Mucosa of descending colon (tissue), 3 donors: ENCODE data around the gene DPP10. TPM values are rescaled to one million over a fixed set of nuclear protein-coding genes. Genes with fewer than 3 reads are reported as not detected.

ENCODE experiments used
- ATAC-seq: fragments of 200-7000 bp; cut with Tn5 transposase; one replicate; pipeline ENCODE4 v1.9.1; 2020; ENCODE audit warnings: mild to moderate bottlenecking, moderate library complexity
- DNase-seq, 3 donors: peaks; one replicate each; pipeline ENCODE4 v3.0.0-alpha.2; 2020
- H3K36me3 ChIP-seq: fragments of 200-600 bp; one replicate; pipeline ENCODE4 v1.8.0; 2021; ENCODE audit warnings: low read depth, mild to moderate bottlenecking
- H3K4me1 ChIP-seq: fragments of 200-600 bp; one replicate; pipeline ENCODE4 v1.8.0; 2021; ENCODE audit warnings: low read depth, mild to moderate bottlenecking
- H3K4me3 ChIP-seq: fragments of 200-600 bp; one replicate; pipeline ENCODE4 v1.8.0; 2021; ENCODE audit warnings: mild to moderate bottlenecking
- H3K9me3 ChIP-seq: fragments of 200-600 bp; one replicate; pipeline ENCODE4 v1.8.0; 2021; ENCODE audit warnings: mild to moderate bottlenecking
- intact Hi-C, 2 donors: fragments of 100-400 bp; cut with DNase I in 1 of 2; cut with micrococcal nuclease in 1 of 2; formaldehyde crosslinking; loops; one replicate each; pipeline versions ENCODE4 v1.11.0 to v1.11.1; 2022; cut with DNase I, micrococcal nuclease
- total RNA-seq, 3 donors: library from RNA; stranded (reverse); fragmentation: NEBNext Ultra II Directional in 2 of 3; extraction: Animal tissue kit (Norgen Biotek cat#: 25700) in 2 of 3; gene quantifications; one replicate each; pipeline versions ENCODE4 v1.2.1 to v1.2.4, GENCODE V29; 2021 to 2023
- TF ChIP-seq, protein P1 (sequence below): fragments of 200-600 bp; IDR thresholded peaks from one replicate; pipeline ENCODE4 v1.8.0; 2022; ENCODE audit warnings: antibody characterized with exemption, mild to moderate bottlenecking
- donor health status: DM: no; HTN: no; CAD: no; lungs with moderate emphysema.
- donor health status: DM: no; HTN: no; CAD: no.
- donor health status: DM: no; HTN: yes; CAD: no.

Gene DPP10
- total RNA-seq, 3 donors from 2014 or later, result 6.3 to 12.2 (median 6.9) TPM

DNA sequence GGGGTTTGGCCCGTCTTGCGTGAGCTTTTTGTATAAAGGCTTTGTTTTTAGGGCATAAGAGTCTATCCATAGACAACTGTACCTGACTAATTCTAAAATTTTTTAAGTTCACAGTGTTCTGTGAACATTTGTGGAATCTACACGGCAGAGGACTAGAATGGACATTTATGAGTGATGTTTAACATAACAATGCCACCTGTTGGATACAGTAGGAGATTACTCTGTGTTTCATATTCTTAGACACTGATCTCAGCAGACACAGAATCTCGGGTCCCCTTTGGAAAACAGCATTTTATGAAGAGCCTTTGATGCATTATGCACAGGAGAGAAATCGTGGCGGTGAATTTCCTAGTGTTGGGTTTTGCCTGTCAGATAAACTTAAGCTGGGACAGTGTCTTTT is 752.2 kb downstream of the DPP10 start:
- Histone ChIP-seq H3K9me3 (no peaks in the 10 kb centered on the region), H3K4me3 (no peak overlapping the region), H3K36me3 (no peaks in the 10 kb centered on the region), H3K4me1 (no peaks in the 10 kb centered on the region)
- TF ChIP-seq, protein P1, sequence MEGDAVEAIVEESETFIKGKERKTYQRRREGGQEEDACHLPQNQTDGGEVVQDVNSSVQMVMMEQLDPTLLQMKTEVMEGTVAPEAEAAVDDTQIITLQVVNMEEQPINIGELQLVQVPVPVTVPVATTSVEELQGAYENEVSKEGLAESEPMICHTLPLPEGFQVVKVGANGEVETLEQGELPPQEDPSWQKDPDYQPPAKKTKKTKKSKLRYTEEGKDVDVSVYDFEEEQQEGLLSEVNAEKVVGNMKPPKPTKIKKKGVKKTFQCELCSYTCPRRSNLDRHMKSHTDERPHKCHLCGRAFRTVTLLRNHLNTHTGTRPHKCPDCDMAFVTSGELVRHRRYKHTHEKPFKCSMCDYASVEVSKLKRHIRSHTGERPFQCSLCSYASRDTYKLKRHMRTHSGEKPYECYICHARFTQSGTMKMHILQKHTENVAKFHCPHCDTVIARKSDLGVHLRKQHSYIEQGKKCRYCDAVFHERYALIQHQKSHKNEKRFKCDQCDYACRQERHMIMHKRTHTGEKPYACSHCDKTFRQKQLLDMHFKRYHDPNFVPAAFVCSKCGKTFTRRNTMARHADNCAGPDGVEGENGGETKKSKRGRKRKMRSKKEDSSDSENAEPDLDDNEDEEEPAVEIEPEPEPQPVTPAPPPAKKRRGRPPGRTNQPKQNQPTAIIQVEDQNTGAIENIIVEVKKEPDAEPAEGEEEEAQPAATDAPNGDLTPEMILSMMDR, result no peak
- no peak for ATAC-seq
- intact Hi-C loops, result no loop called here
- no peak for DNase-seq

DNA sequence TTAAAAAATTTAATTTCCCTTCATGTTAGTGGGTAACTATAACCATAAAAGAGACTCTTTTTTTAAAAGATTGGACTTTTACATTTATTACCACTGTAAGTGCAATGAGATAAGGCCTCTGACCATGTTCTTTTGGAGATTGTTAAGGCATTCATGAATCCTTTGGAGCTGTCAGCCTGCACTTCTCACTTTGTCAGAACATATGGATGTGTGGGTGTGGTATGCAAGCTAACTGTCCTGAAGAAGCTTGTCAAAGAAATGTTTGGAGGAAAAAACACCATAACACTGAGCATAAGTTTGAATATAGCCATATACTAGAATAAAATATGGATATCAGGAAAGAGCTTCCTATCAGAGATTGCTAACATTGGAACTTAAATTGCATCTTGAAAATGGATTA is 754.1 kb downstream of the DPP10 start:
- no peak for DNase-seq
- ATAC-seq, result no peak
- no peaks in the 10 kb centered on the region for H3K4me1 ChIP-seq
- H3K4me3 ChIP-seq, result no peak overlapping the region
- TF ChIP-seq, protein P1, result no peak
- H3K9me3 ChIP-seq, result no peaks in the 10 kb centered on the region
- no peaks in the 10 kb centered on the region for H3K36me3 ChIP-seq
- intact Hi-C loops, result no loop called here

DNA sequence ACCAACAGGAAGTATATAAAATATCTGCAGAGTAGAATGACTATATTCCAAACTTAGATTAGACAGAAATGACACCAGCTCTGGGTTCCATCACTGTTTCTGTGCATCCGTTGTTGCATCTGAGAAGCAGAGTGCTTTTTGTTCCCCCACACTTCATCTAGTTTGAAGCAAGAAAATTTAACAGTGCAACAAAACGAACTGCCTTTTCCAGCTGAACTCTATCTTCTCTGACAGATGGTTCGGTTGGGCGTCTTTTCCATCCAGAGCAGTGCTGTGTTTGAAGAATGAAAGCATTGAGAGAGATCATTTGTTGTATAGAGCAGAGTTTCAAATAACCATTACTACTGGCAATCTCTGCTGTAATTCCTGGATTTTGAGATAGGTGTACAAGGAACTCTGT is 757.5 kb downstream of the DPP10 start:
- no peaks in the 10 kb centered on the region for H3K4me1 ChIP-seq
- ATAC-seq, result no peak
- H3K9me3 ChIP-seq, result no peaks in the 10 kb centered on the region
- intact Hi-C loops, result no loop called here
- H3K4me3 ChIP-seq, result no peak overlapping the region
- no peak for DNase-seq
- no peaks in the 10 kb centered on the region for H3K36me3 ChIP-seq
- TF ChIP-seq, protein P1, result no peak

DNA sequence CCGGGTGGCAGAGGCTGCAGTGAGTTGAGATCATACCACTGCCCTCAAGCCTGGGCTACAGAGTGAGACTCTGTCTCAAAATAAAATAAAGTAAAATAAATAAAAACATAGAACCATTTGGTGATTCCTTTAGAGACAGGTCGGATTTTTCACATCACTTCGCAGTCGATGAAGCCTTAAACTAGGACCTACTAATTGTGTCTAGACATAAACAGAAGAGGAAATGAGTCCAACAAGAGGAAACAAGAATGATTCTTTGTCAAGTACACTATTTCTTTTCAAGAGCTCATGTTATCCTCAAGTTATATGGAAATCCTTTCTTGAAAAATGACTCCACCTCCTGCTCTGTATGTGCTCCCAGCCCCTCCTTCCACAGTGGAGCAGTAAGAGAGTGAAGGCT is 758.9 kb downstream of the DPP10 start:
- TF ChIP-seq, protein P1, result no peak
- no peaks in the 10 kb centered on the region for H3K4me1 ChIP-seq
- no peaks in the 10 kb centered on the region for H3K36me3 ChIP-seq
- intact Hi-C loops, result no loop called here
- H3K9me3 ChIP-seq, result no peaks in the 10 kb centered on the region
- no peak overlapping the region for H3K4me3 ChIP-seq
- ATAC-seq, result no peak
- DNase-seq, result no peak

DNA sequence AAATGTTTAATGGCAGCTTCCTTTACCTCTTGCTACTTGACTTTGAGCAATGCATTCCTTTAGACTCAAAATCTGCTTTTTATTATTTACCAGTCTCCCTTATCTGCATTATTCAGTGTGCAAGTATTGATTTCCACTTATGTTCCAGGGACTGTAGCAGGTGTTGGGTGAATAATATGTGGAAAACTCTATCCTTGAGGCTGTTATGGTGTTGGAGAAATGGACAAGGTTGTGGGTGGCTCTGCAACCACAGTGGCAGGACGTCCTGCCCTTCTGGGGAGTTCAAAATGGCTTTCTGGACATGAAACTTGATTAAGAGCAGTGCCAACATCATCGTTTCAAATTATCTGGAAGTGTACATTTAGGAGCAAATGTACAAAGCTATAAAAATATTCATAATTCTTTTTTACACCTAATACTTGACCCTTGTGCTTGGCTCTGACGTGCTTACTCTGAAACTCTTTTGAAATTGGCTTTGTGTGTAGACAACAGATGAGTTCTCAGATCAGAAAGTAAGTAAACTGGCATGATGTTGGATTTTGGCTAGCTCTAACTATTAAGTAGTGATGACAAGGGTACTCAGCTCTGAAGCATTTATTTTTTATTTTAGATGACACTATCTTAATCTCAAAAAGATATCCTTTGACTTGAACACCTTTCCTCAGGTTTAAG is 766.2 kb downstream of the DPP10 start:
- no peak for ATAC-seq

More for the DNA sequence above, 766.2 kb downstream of the DPP10 start:
- no peak for DNase-seq
- Histone ChIP-seq H3K4me1 (no peaks in the 10 kb centered on the region), H3K9me3 (no peaks in the 10 kb centered on the region), H3K4me3 (no peak overlapping the region), H3K36me3 (no peaks in the 10 kb centered on the region)
- TF ChIP-seq, protein P1, result no peak
- intact Hi-C loops, result no loop called here
